A673 (cell line): Measurements from ENCODE around the gene TPP1. TPM values are rescaled to one million over a fixed set of nuclear protein-coding genes. Genes with fewer than 3 reads are reported as not detected.

Source experiments
- BruUV-seq: library from RNA; stranded (reverse); fragments of 400-500 nt; replicated peaks from 2 replicates; lab custom pipeline; 2021; lab: Mats Ljungman, UMichigan
- CTCF ChIA-PET: fragments of 300-600 bp; sonication (Branson Sonifier 250); formaldehyde crosslinking; loops from one replicate; lab custom pipeline; 2022; ENCODE audit warnings: antibody characterized with exemption; lab: Charles Lee
- POLR2A ChIA-PET: fragments of 300-600 bp; sonication (Branson Sonifier 250); formaldehyde crosslinking; loops from one replicate; lab custom pipeline; 2022; ENCODE audit warnings: antibody characterized with exemption; ENCODE audit not compliant: low non-redundant PET; lab: Charles Lee
- DNase-seq: peaks from one replicate; pipeline ENCODE4 v3.0.0-alpha.2; 2015; ENCODE audit warnings: low spot score
- H3K27ac ChIP-seq: fragments of 200-600 bp; sonication (generic); 2 replicates; pipeline ENCODE4 v1.5.1; 2016; ENCODE audit warnings: mixed run types, low read depth, mild to moderate bottlenecking, mixed read lengths, antibody characterized with exemption, low read length; ENCODE audit not compliant: poor library complexity, severe bottlenecking
- H3K27me3 ChIP-seq: fragments of 200-600 bp; sonication (generic); replicated peaks from 2 replicates; pipeline ENCODE4 v1.6.1; 2017; ENCODE audit warnings: mixed run types, low read depth, mild to moderate bottlenecking, mixed read lengths, antibody characterized with exemption, low read length; ENCODE audit not compliant: insufficient read depth, poor library complexity
- H3K36me3 ChIP-seq: fragments of 200-600 bp; sonication (generic); 2 replicates; pipeline ENCODE4 v1.6.1; 2016; ENCODE audit warnings: mixed run types, mild to moderate bottlenecking, mixed read lengths, antibody characterized with exemption, low read length; ENCODE audit not compliant: insufficient read depth, poor library complexity, severe bottlenecking
- H3K4me1 ChIP-seq: fragments of 200-600 bp; sonication (generic); 2 replicates; pipeline ENCODE4 v1.6.1; 2017; ENCODE audit warnings: mixed run types, mild to moderate bottlenecking, mixed read lengths, antibody characterized with exemption, low read length; ENCODE audit not compliant: insufficient read depth, poor library complexity, severe bottlenecking
- H3K4me3 ChIP-seq: fragments of 200-600 bp; sonication (generic); 2 replicates; pipeline ENCODE4 v1.5.1; 2016; ENCODE audit warnings: low read depth, mixed run types, mild to moderate bottlenecking, mixed read lengths, low read length; ENCODE audit not compliant: poor library complexity, severe bottlenecking
- H3K9me3 ChIP-seq: fragments of 200-600 bp; sonication (generic); 2 replicates; pipeline ENCODE4 v1.6.1; 2016; ENCODE audit warnings: mixed run types, low read depth, mild to moderate bottlenecking, mixed read lengths, antibody characterized with exemption, low read length; ENCODE audit not compliant: poor library complexity, severe bottlenecking
- CTCF ChIP-seq: fragments of 300-800, 200-600 bp; sonication (generic); conservative IDR thresholded peaks from 2 replicates; pipeline ENCODE4 v1.5.1; 2017; ENCODE audit warnings: low read depth, mild to moderate bottlenecking, antibody characterized with exemption, low read length, moderate library complexity, mixed read lengths
- EZH2 ChIP-seq: fragments of 200-600 bp; sonication (generic); IDR thresholded peaks from 2 replicates; pipeline ENCODE4 v1.6.1; 2017; ENCODE audit warnings: borderline replicate concordance, low read depth, mild to moderate bottlenecking, mixed read lengths, antibody characterized with exemption, low read length; ENCODE audit not compliant: poor library complexity, severe bottlenecking
- intact Hi-C: fragments of 100-400 bp; cut with micrococcal nuclease; formaldehyde crosslinking; loops from one replicate; pipeline ENCODE4 v1.10.0; 2022; ENCODE audit not compliant: unreplicated experiment
- total RNA-seq: library from RNA; stranded (reverse); gene quantifications from 2 replicates; pipeline ENCODE4 v1.2.3, GENCODE V29; 2021

Gene TPP1
- total RNA-seq, 1 experiment from 2014 or later = 53.0 TPM

- Histone ChIP-seq H3K4me3 (no peak overlapping the region), H3K4me1 (no peaks in the 10 kb centered on the region), H3K27ac (no peak overlapping the region), H3K27me3 (no peaks in the 10 kb centered on the region), H3K9me3 (no peaks in the 10 kb centered on the region), H3K36me3 (no peaks in the 10 kb centered on the region)
- POLR2A ChIA-PET = no interaction called here
- BruUV-seq = no TSS peak
- CTCF ChIA-PET = no interaction called here
- no peak for DNase-seq
- TF ChIP-seq CTCF (no peak), EZH2 (no peak)
- intact Hi-C loops = no loop called here
Observed at GRCh38 chr11:6627762-6628241, 8.6 kb upstream of the TPP1 start.

GRCh38 chr11:6626971-6627761 is 7.9 kb upstream of the TPP1 start:
- no peak for DNase-seq
- no peak overlapping the region for H3K27ac ChIP-seq
- no peak overlapping the region for H3K4me3 ChIP-seq
- ChIA-PET POLR2A (no interaction called here), CTCF (no interaction called here)
- no peak for TF ChIP-seq CTCF
- no peak for TF ChIP-seq EZH2
- H3K27me3 ChIP-seq = no peaks in the 10 kb centered on the region
- intact Hi-C loops = no loop called here
- no TSS peak for BruUV-seq
- H3K9me3 ChIP-seq = no peaks in the 10 kb centered on the region
- no peaks in the 10 kb centered on the region for H3K4me1 ChIP-seq
- H3K36me3 ChIP-seq = no peaks in the 10 kb centered on the region

GRCh38 chr11:6625832-6626420 is 6.7 kb upstream of the TPP1 start:
- no peak overlapping the region for H3K27ac ChIP-seq
- ChIA-PET CTCF (no interaction called here), POLR2A (no interaction called here)
- H3K27me3 ChIP-seq = no peaks in the 10 kb centered on the region
- intact Hi-C loops = no loop called here
- TF ChIP-seq EZH2 = no peak
- no peak for TF ChIP-seq CTCF
- DNase-seq = no peak
- H3K9me3 ChIP-seq = no peaks in the 10 kb centered on the region
- no peak overlapping the region for H3K4me3 ChIP-seq
- H3K4me1 ChIP-seq = no peaks in the 10 kb centered on the region
- no TSS peak for BruUV-seq
- no peaks in the 10 kb centered on the region for H3K36me3 ChIP-seq
